GM19397 (cell line): ENCODE measurements around the gene SPATA45.

Source experiments
- ATAC-seq: cut with Tn5 transposase; IDR thresholded peaks from one replicate; pipeline ENCODE4 v1.9.1; 2021; ENCODE audit warnings: mild to moderate bottlenecking, moderate library complexity; ENCODE audit not compliant: unreplicated experiment

Gene SPATA45

DNA sequence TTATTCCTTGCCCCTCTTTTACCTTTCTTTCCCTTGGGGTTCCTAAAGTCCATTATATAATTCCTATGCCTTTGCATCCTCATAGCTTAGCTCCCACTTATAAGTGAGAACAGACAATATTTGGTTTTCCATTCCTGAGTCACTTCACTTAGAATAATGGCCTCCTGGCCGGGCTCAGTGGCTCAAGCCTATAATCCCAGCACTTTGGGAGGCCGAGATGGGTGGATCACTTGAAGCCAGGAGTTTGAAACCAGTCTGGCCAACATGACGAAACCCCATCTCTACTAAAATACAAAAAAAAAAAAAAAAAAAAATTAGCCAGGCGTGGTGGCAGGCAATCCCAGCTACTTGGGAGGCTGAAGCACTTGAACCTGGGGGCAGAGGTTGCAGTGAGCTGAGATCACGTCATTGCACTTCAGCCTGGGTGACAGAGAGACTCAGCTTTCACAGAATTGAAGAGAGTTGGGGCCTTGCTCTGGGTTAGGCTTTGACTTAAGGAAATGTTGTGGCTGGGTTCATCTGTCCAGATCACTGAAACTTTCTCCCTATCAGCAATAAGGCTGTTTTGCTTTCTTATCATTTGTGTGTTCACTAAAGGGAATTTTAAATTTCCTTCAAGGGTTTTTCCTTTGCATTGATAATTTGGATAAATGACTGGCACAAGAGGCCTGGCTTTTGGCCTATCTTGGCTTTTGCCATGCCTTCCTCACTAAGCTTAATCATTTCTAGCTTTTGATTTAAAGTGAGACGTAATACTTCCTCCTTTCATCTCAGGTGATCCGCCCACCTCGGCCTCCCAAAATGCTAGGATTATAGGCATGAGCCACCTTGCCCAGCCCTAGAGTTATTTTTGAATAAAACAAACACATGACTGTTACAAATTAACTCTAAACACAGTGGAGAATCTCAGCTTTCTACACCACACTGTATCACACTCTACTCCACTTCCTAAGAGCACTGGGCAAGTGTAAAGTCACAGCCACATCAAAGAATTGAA lies 13.9 kb downstream of the SPATA45 start:
- ATAC-seq = peak; percentile 69

DNA sequence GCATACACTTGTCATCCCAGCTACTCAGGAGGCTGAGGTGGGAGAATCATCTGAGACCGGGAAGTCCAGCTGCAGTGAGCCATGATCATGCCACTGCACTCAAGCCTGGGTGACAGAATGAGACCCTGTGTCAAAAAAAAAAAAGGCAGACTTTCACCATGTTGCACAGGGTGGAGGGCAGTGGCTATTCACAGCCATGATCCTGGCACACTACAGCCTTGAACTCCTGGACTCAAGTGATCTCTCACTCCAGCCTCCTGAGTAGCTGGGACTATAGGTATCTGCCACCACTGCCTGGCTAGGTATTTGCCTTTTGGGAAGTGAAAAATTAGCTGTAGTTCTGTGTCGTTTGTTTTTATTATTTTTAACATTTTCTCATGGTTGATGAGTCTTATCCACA lies 19.1 kb downstream of the SPATA45 start:
- ATAC-seq = no peak

- ATAC-seq = no peak
Observed at GRCh38 chr1:212827831-212828278, 19.6 kb downstream of the SPATA45 start.

GRCh38 chr1:212827171-212827776 lies 20.2 kb downstream of the SPATA45 start:
- no peak for ATAC-seq

GRCh38 chr1:212825798-212826452 lies 21.5 kb downstream of the SPATA45 start:
- ATAC-seq = no peak

DNA sequence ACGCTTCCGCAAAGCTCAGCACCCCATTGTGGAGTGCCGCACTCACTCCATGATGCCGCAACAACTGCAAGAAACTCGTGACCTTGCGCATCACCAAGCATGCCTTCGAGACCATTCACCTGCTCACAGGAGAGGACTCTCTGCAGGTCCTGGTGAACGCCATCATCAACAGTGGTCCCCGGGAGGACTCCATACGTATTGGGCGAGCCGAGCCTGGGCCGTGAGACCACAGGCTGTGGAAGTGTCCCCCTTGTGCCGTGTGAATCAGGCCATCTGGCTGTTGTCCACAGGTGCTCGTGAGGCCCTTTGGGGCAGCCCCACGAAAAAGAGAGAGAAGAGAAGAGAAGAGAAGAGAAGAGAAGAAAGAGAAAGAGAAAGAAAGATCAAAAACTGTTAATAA lies 23.2 kb downstream of the SPATA45 start:
- ATAC-seq = no peak

- ATAC-seq = no peak
Observed at GRCh38 chr1:212822956-212823355, 24.5 kb downstream of the SPATA45 start.

DNA sequence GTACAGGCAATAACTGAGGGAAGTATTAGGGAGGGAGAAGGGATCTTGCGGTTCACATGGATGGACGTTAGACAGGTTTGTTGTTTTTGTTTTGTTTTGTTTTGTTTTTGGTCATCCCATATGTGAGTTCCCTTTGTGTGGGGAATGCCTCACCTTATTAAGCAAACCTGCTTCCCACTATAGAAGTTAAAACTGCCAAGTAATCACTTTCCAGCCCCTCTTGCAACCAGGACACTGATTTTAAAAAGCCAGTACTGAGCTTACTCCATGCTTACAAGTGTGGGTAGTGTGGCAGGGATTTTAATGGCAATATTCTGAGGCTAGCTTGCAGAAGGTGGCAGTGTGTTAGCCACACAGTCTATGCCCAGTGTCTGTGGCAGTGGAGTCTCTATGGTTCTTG lies 26.5 kb downstream of the SPATA45 start:
- no peak for ATAC-seq

DNA sequence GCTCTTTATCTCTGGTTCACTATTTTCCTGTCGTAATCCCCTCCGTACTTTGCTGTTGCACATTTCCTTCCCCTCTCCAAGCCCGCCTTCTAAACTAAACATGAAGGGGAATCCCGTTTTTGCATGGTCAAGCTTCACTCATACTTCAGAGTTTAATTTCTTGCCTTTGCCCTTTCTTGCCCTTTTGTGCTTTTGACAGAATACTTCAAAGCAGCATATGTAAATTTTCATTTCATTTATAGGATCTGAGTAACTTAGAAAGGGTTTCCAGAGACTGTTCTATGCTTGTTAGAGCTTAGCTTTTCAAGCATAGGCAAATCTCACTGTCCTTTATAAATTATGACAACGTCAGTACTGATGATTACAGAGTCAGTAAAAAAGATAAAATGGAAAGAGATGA lies 27.7 kb downstream of the SPATA45 start:
- ATAC-seq = peak; percentile 69

GRCh38 chr1:212816567-212817278 lies 30.7 kb downstream of the SPATA45 start:
- ATAC-seq = no peak

- no peak for ATAC-seq
Observed at GRCh38 chr1:212814537-212815334, 32.7 kb downstream of the SPATA45 start.

DNA sequence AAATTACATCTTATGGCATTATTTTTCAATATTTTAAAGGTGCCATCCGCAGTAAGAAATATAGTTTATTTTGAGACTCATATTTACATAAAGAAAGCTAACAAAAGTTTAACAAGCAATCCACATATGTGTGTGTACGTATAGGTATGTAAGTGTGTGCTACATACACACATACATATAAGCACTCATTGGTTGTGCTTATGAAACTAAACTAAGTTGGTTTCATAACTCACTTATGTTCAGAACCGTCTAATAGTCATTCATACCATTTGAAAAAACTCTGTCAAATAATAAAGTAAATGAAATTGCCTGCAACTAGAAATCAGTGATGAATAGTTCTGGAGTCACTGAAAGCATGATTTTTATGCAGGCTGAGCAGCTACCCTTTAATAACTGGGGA lies 41.7 kb downstream of the SPATA45 start:
- ATAC-seq = no peak

DNA sequence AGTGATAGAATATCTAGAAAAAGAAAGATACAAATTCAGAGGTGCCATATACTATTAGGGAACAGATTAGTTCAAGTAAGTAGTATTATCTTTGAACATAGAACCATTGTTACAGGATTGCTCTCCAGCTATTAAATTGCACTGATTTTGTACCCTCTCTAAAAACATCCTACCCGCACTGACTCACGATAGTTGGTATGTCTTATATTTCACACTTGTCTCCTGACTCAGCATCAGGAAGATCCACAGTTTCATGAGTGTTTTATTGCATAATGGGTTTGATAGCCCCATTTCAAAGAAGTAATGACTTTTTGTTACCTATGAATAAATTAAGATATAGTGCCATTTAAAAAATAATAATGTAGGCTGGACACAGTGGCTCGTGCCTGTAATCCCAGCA lies 49.8 kb downstream of the SPATA45 start:
- ATAC-seq = no peak

GRCh38 chr1:212794561-212795014 lies 52.9 kb downstream of the SPATA45 start:
- peak; percentile 66 for ATAC-seq

DNA sequence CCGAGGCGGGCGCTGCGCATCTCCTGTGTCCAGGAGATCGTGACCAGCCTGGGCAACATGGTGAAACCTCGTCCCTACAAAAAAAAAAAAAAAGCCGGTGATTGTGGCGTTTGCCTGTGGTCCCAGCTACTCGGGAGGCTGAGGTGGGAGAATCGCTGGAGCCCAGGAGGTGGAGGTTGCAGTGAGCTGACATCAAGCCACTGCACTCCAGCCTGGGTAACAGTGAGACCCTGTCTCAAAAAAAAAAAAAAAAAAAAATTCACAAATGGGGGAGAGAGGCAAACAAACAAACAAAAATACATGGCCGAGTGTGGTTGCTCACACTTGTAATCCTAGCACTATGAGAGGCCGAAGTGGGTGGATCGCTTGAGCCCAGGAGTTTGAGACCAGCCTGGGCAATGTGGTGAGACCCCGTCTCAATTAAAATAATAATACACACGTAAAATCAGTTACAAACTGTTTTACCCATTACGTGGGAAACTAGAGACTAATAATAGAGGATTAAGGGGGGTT lies 55.0 kb downstream of the SPATA45 start:
- ATAC-seq = no peak

GRCh38 chr1:212791676-212792395 lies 55.6 kb downstream of the SPATA45 start, which contains the start of the genes NSL1 and TATDN3:
Gene NSL1, minus strand, starts transcription at chr1:212791777. Its CDS starts 14 bp downstream, at chr1:212791763.
Gene TATDN3, plus strand, starts transcription at chr1:212791894. Its CDS starts 28 bp downstream, at chr1:212791922.
- peak; percentile 79 for ATAC-seq

DNA sequence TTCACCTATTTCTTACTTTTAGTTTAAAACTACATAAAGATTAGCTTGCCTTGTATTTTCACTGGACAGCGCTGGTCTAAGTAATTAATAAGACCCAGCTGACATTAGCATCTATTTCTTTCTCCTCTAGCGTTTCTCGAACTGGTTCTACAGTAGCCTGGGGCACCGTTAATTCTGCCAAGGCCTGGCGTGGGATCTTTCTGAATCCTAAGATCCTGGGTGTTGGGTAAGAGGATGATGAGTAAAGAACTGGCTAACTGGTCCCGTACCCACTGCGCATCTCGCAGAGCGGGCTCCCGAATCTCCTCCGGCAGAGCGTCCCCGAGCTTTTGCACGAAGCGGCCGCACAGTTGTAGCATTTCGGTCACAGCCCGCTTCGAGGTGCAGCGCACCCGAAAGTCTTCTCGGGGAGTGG lies 56.2 kb downstream of the SPATA45 start:
- peak; percentile 25 for ATAC-seq

DNA sequence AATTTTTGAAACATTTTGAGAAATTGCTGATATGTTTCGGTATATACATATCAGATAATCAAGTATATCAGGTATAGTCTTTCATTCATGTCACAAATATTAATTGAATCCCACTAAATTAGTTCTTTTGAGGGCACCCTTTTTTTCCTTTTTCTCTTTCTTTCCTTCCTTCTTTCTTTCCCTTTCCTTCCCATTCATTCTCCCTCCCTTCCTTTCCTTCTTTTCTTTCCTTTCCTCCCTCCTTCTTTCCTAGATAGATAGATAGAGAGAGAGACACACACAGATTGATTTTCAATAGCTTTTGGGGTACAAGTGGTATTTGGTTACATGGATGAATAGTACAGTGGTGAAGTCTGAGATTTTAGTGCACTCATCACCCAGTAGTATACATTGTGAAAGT lies 61.6 kb downstream of the SPATA45 start:
- ATAC-seq = no peak

GRCh38 chr1:212783976-212784375 lies 63.5 kb downstream of the SPATA45 start:
- ATAC-seq = no peak
